ENCODE results near the gene ANKFN1.

Gene ANKFN1

DNA sequence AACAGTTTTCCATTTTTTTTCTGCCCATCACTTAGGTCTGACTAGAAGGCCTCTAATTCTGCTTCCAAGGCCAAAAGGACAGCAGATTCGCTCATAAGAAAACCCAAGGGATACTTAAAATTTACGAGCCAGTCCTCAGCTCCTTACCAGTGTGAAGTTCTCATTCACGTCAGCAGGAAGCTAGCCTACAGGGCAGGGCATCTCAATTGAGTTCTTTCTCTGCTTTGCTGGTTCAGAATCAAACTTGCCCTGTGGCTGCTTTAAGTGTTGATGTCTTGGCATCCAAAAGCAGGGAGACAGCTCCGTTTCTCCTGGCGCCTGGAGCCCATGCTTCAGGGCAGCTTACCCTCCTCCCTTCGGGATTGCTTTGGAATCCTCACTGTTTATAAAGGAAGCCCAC lies 136.0 kb downstream of the ANKFN1 start:
- CTCF ChIA-PET, result no interaction called here
- TF ChIP-seq, protein P1, sequence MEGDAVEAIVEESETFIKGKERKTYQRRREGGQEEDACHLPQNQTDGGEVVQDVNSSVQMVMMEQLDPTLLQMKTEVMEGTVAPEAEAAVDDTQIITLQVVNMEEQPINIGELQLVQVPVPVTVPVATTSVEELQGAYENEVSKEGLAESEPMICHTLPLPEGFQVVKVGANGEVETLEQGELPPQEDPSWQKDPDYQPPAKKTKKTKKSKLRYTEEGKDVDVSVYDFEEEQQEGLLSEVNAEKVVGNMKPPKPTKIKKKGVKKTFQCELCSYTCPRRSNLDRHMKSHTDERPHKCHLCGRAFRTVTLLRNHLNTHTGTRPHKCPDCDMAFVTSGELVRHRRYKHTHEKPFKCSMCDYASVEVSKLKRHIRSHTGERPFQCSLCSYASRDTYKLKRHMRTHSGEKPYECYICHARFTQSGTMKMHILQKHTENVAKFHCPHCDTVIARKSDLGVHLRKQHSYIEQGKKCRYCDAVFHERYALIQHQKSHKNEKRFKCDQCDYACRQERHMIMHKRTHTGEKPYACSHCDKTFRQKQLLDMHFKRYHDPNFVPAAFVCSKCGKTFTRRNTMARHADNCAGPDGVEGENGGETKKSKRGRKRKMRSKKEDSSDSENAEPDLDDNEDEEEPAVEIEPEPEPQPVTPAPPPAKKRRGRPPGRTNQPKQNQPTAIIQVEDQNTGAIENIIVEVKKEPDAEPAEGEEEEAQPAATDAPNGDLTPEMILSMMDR (conservative IDR thresholded peaks at IDR 0.05; ENCODE audit: low read depth), result no peak
- DNase-seq (ENCODE audit: low spot score), result no peak
- H3K27ac ChIP-seq, result no peak overlapping the region
- POLR2A ChIA-PET (ENCODE audit: low non-redundant PET), result no interaction called here

DNA sequence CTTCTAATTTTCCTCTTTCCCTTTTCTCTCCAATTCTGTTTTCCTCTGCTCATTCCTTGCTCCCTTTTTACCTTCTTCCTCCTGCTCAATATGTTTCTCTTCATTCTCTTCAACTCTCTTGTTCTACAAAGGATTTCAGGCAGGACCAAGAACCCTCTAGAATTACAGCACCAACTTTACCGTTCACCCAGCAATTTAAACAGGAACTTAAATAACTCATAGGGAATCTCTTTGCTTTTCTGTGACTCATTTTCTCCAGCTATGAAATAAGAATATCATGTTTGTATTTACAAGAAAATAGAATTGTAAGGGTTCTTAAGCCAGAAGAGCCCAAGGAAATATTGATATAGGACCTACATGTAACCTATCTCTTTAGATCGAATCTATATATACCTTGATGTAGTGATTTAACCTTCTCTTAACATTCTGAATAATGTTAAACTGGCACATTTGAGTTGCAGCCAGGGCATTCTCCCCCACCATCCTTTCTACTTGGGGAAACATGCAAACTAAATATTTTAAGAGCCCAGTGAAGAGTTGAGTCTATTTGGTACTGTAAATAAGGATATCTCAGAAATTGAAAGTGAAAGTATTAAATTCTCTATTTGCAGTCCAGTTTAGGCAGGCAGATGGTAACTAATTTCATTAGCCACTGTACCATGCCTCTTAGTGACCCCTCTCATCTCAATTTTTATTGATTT lies 137.0 kb downstream of the ANKFN1 start:
- CTCF ChIA-PET, result no interaction called here
- no peak for DNase-seq (ENCODE audit: low spot score)
- TF ChIP-seq, protein P1 (conservative IDR thresholded peaks at IDR 0.05; ENCODE audit: low read depth), result no peak
- POLR2A ChIA-PET (ENCODE audit: low non-redundant PET), result no interaction called here
- H3K27ac ChIP-seq, result no peak overlapping the region

GRCh38 chr17:56290802-56291118 lies 137.5 kb downstream of the ANKFN1 start:
- no peak overlapping the region for H3K27ac ChIP-seq
- ChIA-PET POLR2A (ENCODE audit: low non-redundant PET) (no interaction called here), CTCF (interaction anchor here (1.3 kb wide), 1 partner anchor 9 kb away, joined by 3 read pairs; no protein-coding TSS in a partner anchor)
- TF ChIP-seq, protein P1 (conservative IDR thresholded peaks at IDR 0.05; ENCODE audit: low read depth), result no peak
- DNase-seq (ENCODE audit: low spot score), result no peak

- TF ChIP-seq, protein P1 (conservative IDR thresholded peaks at IDR 0.05; ENCODE audit: low read depth), result no peak
- DNase-seq (ENCODE audit: low spot score), result no peak
- no peak overlapping the region for H3K27ac ChIP-seq
- ChIA-PET POLR2A (ENCODE audit: low non-redundant PET) (no interaction called here), CTCF (interaction anchor here (1.3 kb wide), 1 partner anchor 9 kb away, joined by 3 read pairs; no protein-coding TSS in a partner anchor)
Observed at GRCh38 chr17:56291226-56291805, 138.0 kb downstream of the ANKFN1 start.

- POLR2A ChIA-PET (ENCODE audit: low non-redundant PET), result no interaction called here
- DNase-seq (ENCODE audit: low spot score), result peak; percentile 42
- TF ChIP-seq, protein P1 (conservative IDR thresholded peaks at IDR 0.05; ENCODE audit: low read depth), result no peak
- no peak overlapping the region for H3K27ac ChIP-seq
- CTCF ChIA-PET, result interaction anchor here (1.3 kb wide), 1 partner anchor 8 kb away, joined by 3 read pairs; no protein-coding TSS in a partner anchor
Observed at GRCh38 chr17:56292010-56292409, 138.7 kb downstream of the ANKFN1 start.

- POLR2A ChIA-PET (ENCODE audit: low non-redundant PET), result no interaction called here
- CTCF ChIA-PET, result no interaction called here
- TF ChIP-seq, protein P1 (conservative IDR thresholded peaks at IDR 0.05; ENCODE audit: low read depth), result no peak
- H3K27ac ChIP-seq, result no peak overlapping the region
- peak; percentile 6 for DNase-seq (ENCODE audit: low spot score)
Observed at GRCh38 chr17:56292578-56292977, 139.3 kb downstream of the ANKFN1 start.

All from RWPE1 (cell line).